Pericardium fibroblast (primary cell): ENCODE data around the gene LRRC8C. TPM values are rescaled to one million over a fixed set of nuclear protein-coding genes. Genes with fewer than 3 reads are reported as not detected.

ENCODE experiments used
- total RNA-seq: library from RNA; depleted of rRNA; stranded (reverse); fragments of >200 nt; gene quantifications from 2 replicates; pipeline ENCODE4 v1.2.3, GENCODE V29; 2015

LRRC8C gene
- total RNA-seq = 5.4 and 6.5 TPM in 2 replicates

GRCh38 chr1:89632657-89633247 lies at the start of gene LRRC8C:
LRRC8C (plus strand) TSS chr1:89633120; CDS start chr1:89686474, 53,354 bp downstream.

Other genes starting within 250 kb of the LRRC8C start
- gene LRRC8B, start 108.3 kb upstream of the LRRC8C start, total RNA-seq = 0.58 and 1.4 TPM in 2 replicates
- 21.7 and 29.8 TPM in 2 replicates for gene LRRC8D, start 187.9 kb downstream of the LRRC8C start, total RNA-seq